HTR-8/SVneo (cell line): ENCODE measurements around the gene PIP4K2A.

Experiments used
- DNase-seq: peaks from one replicate; pipeline ENCODE4 v3.0.0; 2011; ENCODE audit warnings: low spot score, mixed read lengths; ENCODE audit not compliant: insufficient read length
- FAIRE-seq: peaks from 2 replicates; lab custom pipeline; 2011; peaks lifted over from hg19 to GRCh38; lab: Jason Lieb, UNC

PIP4K2A gene

DNA sequence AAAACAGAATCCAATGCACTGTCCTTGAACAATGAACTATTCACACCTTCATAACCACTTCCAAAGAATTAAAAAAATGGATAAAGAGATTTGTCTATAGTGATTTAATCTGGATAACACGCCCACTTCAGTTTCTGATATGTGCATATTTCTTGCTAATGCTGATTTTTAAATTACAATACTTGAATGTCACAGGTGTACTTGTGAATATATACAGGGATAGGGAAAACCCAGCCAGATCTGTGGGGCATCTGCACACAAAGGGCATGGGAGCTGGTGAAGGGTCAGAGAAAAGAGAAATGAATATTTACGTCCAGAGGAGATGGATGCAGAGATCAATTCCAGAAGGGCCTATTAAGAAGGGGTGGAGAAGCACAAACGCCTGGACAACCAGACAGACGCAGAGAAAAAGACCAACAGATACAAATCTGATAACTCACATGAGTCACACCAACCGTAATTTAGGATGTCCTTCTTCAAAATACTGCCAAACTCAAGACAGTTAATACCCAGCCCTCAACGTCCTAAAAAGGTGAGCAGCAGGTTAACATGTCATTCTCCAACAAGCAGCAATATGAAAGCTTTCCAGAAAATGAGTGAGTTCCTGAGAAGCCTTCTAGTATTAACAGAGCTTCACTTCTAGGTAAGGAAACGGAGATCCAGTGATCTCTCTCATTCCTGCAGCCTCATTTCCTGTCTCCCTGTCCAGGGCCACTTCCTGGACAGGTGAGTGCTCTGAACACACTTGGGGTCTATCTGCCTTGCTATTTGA, 41.9 kb downstream of the PIP4K2A start:
- DNase-seq (no peak), FAIRE-seq (no peak)

DNA sequence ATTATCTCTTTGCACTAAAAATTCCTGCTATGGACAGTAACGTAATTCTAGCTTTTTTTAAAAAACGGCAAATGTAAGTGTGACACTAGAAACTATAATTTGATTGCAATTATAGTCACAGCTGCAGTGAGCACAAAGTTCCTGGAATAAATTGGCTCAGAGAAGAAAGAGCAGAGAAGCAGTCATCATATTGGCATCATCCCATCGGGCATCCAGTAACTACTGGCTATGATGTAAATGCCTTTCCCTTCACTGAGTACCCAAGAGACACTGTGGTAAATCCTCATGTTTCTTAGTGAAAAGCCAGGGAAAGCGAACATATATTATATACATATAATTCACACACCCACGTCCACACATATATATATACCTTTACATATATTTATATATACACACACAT, 43.6 kb downstream of the PIP4K2A start:
- FAIRE-seq (no peak), DNase-seq (no peak)

GRCh38 chr10:22669163-22669711, 45.1 kb downstream of the PIP4K2A start:
- DNase-seq, result no peak

GRCh38 chr10:22667093-22667480, 47.3 kb downstream of the PIP4K2A start:
- FAIRE-seq (no peak), DNase-seq (no peak)

More at GRCh38 chr10:22669163-22669711, 45.1 kb downstream of the PIP4K2A start:
- FAIRE-seq, result no peak

DNA sequence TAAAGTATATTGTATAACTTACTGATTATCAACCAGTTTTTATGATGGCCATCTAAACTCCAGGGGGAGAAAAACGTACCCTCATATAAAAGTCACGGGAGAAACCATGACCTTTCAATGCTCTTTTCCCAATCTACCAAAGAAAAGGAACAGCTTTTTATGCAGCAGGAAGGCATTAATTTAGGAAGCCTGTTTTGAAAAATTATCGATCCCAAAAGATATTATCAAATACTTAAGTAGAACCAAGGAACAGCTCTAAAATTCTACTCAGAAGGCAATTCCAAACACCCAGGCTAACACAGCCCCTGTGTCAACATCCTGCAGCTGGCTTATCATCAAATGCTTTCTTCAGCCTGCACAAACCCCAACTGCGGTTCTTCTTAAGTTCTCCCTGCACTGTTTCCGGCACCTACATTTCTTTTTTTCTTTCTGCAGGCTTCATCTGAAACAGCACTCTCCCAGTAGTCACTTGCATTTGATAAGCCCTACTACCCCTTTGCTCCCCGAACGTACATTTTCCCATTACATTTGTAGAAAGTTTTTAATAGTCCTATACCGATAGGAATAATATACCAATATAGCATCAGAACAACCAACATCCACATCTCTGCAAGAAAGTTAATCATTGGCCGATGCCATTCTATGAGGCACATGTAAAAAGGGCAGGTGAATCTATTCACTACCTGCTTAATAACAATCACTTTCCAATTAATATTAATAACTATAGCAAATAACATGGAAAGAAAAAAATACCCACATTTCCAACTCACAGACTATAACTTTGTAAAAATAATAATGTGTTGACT, 47.9 kb downstream of the PIP4K2A start:
- no peak for FAIRE-seq
- no peak for DNase-seq

- DNase-seq (no peak), FAIRE-seq (no peak)
These were observed 49.0 kb downstream of the PIP4K2A start for GRCh38 chr10:22665329-22665728.

GRCh38 chr10:22662733-22663330, 51.5 kb downstream of the PIP4K2A start:
- FAIRE-seq (no peak), DNase-seq (no peak)

GRCh38 chr10:22659866-22660265, 54.5 kb downstream of the PIP4K2A start:
- no peak for FAIRE-seq
- no peak for DNase-seq

DNA sequence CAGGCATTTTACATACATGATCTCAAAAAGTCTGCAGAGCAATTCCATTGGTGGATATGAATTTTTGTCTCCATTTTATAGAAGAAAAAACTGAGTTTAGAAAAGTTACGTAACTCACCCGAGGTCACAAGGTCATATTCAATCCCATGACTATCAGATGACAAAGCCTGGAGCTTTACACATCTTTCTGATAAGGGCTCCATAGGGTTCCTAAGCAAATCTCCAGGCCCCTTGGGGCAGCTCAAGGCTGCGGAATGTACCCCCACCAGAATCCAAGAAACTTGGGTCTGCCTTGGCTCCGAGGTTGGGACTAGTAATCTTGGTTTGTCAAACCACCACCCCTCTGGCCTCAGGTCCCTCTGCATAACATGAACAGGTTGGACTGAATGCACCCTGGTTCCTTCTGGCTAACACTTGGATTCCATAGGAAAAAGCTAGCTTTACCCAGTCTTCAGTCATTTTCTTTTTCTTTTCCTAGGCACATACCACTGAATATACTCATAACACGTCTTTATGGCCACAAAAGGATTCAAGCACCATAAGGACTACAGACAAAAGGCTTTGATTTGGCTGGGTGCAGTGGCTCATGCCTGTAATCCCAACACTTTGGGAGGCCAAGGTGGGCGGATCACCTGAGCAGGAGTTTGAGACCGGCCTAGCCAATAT, 55.5 kb downstream of the PIP4K2A start:
- DNase-seq (no peak), FAIRE-seq (no peak)

- DNase-seq, result no peak
- FAIRE-seq, result no peak
These were observed 56.7 kb downstream of the PIP4K2A start for GRCh38 chr10:22657566-22658225.

GRCh38 chr10:22657024-22657423, 57.4 kb downstream of the PIP4K2A start:
- DNase-seq, result no peak
- no peak for FAIRE-seq

- FAIRE-seq, result no peak
- DNase-seq, result no peak
These were observed 58.3 kb downstream of the PIP4K2A start for GRCh38 chr10:22656036-22656435.

- FAIRE-seq, result no peak
- DNase-seq, result no peak
These were observed 58.9 kb downstream of the PIP4K2A start for GRCh38 chr10:22655312-22655981.

- FAIRE-seq (no peak), DNase-seq (no peak)
These were observed 61.3 kb downstream of the PIP4K2A start for GRCh38 chr10:22652988-22653481.

GRCh38 chr10:22651276-22651980, 63.0 kb downstream of the PIP4K2A start:
- FAIRE-seq (no peak), DNase-seq (no peak)

- no peak for DNase-seq
- FAIRE-seq, result no peak
These were observed 64.4 kb downstream of the PIP4K2A start for GRCh38 chr10:22649994-22650393.

DNA sequence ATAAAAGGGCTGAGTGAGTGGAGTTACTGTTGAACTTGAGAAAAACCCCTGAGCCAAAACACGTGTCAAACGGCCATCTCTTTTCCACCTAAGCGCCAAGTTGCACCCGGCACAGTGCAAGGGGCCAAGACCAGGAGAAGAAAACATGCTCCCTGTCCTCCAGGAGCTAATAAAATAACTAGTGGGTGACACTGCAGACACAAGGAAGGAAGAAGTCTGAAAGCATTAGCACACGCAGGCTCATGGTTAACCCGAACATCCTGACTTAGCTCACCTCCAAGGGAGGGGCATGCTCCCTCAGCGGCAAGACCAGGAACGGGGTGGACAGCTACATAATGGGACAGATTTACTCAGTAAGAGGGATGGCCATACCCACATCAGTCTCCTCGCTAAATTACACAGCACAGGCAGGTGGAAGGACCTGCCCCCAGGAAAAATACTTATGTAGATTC, 65.0 kb downstream of the PIP4K2A start:
- no peak for FAIRE-seq
- no peak for DNase-seq

DNA sequence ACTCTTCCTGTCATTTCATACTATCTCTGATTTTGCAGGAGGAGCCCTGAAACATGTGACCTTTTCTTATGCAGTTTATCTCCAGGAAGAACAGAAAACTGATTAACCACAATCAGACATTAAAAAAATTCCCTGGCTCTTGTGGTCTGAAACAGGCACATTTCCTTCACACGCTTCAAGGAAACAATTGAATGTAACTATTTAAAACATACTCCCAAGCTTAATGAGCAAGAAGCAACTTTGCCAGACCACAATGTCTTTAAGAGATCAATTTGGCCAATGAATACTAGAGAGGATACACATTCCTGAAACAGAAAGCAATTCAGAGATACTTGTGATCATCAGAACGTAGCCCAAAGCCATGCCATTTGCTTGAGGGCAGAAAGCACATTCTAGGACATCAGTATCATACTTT, 65.8 kb downstream of the PIP4K2A start:
- peak; percentile 20 for DNase-seq
- no peak for FAIRE-seq
